ENCODE measurements around the gene FADS1.

The FADS1 gene

GRCh38 chr11:61814958-61815789 lies 1.6 kb downstream of the FADS1 start:
- peak; percentile 97 for DNase-seq (ENCODE audit: low read depth, low spot score)
- TF ChIP-seq CTCF (IDR thresholded peaks at IDR 0.05; ENCODE audit: low read depth, low read length), result no peak
- peak overlapping the region; percentile 76 for H3K4me3 ChIP-seq (ENCODE audit: low read depth, low read length)
- in situ Hi-C loops (cut with HindIII; ENCODE audit: low sequenced_read_pairs), result no loop called here

- H3K4me3 ChIP-seq (ENCODE audit: low read depth, low read length), result peak overlapping the region; percentile 76
- no peak for DNase-seq (ENCODE audit: low read depth, low spot score)
- in situ Hi-C loops (cut with HindIII; ENCODE audit: low sequenced_read_pairs), result no loop called here
- no peak for TF ChIP-seq CTCF (IDR thresholded peaks at IDR 0.05; ENCODE audit: low read depth, low read length)
These were observed 2.4 kb downstream of the FADS1 start for GRCh38 chr11:61814247-61814957.

- no peak for TF ChIP-seq CTCF (IDR thresholded peaks at IDR 0.05; ENCODE audit: low read depth, low read length)
- H3K4me3 ChIP-seq (ENCODE audit: low read depth, low read length), result no peak overlapping the region
- DNase-seq (ENCODE audit: low read depth, low spot score), result no peak
- in situ Hi-C loops (cut with HindIII; ENCODE audit: low sequenced_read_pairs), result no loop called here
These were observed 3.9 kb downstream of the FADS1 start for GRCh38 chr11:61812736-61813411.

DNA sequence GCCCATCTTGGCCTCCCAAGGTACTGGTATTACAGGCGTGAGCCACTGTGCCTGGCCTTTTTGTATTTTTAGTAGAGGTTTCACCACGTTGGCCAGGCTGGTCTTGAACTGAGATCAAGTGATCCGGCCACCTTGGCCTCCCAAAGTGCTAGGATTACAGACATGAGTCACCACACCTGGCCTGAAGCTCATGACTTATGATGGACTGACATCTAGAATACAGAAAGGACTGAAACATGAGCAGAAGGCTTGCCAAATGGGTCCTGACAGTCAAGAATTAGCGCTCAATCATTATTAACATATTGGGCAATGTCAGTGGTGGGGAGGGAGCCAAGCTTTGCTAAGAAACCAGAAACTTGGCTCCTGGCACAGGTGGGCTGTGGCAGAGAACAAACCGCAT lies 5.0 kb downstream of the FADS1 start:
- no peak for TF ChIP-seq CTCF (IDR thresholded peaks at IDR 0.05; ENCODE audit: low read depth, low read length)
- DNase-seq (ENCODE audit: low read depth, low spot score), result no peak
- H3K4me3 ChIP-seq (ENCODE audit: low read depth, low read length), result no peak overlapping the region
- in situ Hi-C loops (cut with HindIII; ENCODE audit: low sequenced_read_pairs), result no loop called here

GRCh38 chr11:61810671-61811175 lies 6.1 kb downstream of the FADS1 start:
- no peak overlapping the region for H3K4me3 ChIP-seq (ENCODE audit: low read depth, low read length)
- in situ Hi-C loops (cut with HindIII; ENCODE audit: low sequenced_read_pairs), result no loop called here
- no peak for TF ChIP-seq CTCF (IDR thresholded peaks at IDR 0.05; ENCODE audit: low read depth, low read length)

DNA sequence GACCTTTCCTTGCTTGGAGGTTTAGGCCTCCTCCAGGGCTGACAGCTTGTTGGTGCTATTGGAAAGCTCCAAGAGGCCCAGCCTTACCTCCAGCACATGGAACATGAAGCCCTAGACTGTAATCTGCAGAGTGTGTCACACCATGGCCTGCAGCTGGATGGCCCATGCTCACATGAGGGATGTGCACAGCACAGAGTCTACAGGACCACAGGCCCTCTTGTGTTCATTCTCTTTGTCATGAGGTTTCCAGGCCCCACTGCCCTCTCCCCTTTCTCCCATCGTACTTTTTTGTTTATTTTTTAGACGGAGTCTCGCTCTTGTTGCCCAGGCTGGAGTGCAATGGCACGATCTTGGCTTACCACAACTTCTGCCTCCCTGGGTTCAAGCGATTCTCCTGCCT lies 10.0 kb downstream of the FADS1 start:
- peak; percentile 25 for DNase-seq (ENCODE audit: low read depth, low spot score)
- in situ Hi-C loops (cut with HindIII; ENCODE audit: low sequenced_read_pairs), result no loop called here
- no peak overlapping the region for H3K4me3 ChIP-seq (ENCODE audit: low read depth, low read length)
- TF ChIP-seq CTCF (IDR thresholded peaks at IDR 0.05; ENCODE audit: low read depth, low read length), result no peak

More at GRCh38 chr11:61810671-61811175, 6.1 kb downstream of the FADS1 start:
- no peak for DNase-seq (ENCODE audit: low read depth, low spot score)
